Hematopoietic multipotent progenitor cell treated with erythropoietin and hydrocortisone succinate and interleukin-3 and kit ligand, for 6 days (in vitro differentiated cells): ENCODE data around the gene TUT1.
A peak's percentile ranks its signal among the peaks of the same experiment; 100 is the strongest.
"Not testable (repeated sequence)": the region's sequence is repeated elsewhere in the genome, so short reads cannot be mapped to it uniquely, and the experiment has no call there.

Experiments
- DNase-seq: peaks from one replicate; pipeline ENCODE4 v3.0.0-alpha.2; 2015

The TUT1 gene

GRCh38 chr11:62604460-62605120 is 13.3 kb upstream of the TUT1 start:
- no peak for DNase-seq

GRCh38 chr11:62603776-62604299 is 12.5 kb upstream of the TUT1 start:
- no peak for DNase-seq

- DNase-seq, result no peak
Observed at GRCh38 chr11:62603072-62603408, 11.7 kb upstream of the TUT1 start.

- DNase-seq, result no peak
Observed at GRCh38 chr11:62602141-62603071, 11.1 kb upstream of the TUT1 start.

GRCh38 chr11:62601372-62602140 is 10.2 kb upstream of the TUT1 start, which contains the start of gene MTA2:
TSS of gene MTA2 (minus strand) at chr11:62601865. CDS start at chr11:62601450, 415 bp downstream.
- DNase-seq, result peak; percentile 99

- peak; percentile 54 for DNase-seq
Observed at GRCh38 chr11:62601122-62601371, 9.7 kb upstream of the TUT1 start.

GRCh38 chr11:62600367-62601121 is 9.2 kb upstream of the TUT1 start:
- peak; percentile 46 for DNase-seq

- DNase-seq, result peak; percentile 41
Observed at GRCh38 chr11:62599901-62600300, 8.6 kb upstream of the TUT1 start.

GRCh38 chr11:62599069-62599696 is 7.9 kb upstream of the TUT1 start:
- peak; percentile 100 for DNase-seq

- no peak for DNase-seq
Observed at GRCh38 chr11:62595124-62595523, 3.8 kb upstream of the TUT1 start.

GRCh38 chr11:62593434-62594044 is 2.2 kb upstream of the TUT1 start:
- peak; percentile 96 for DNase-seq

- no peak for DNase-seq
Observed at GRCh38 chr11:62592989-62593421, 1.7 kb upstream of the TUT1 start.

- DNase-seq, result peak; percentile 71
Observed at GRCh38 chr11:62592146-62592815, 958 bp upstream of the TUT1 start.

- DNase-seq, result peak; percentile 66
Observed at GRCh38 chr11:62588966-62589637, 2.2 kb downstream of the TUT1 start.

GRCh38 chr11:62585356-62585755 is 6.0 kb downstream of the TUT1 start:
- not testable (repeated sequence) for DNase-seq

GRCh38 chr11:62581735-62582134 is 9.6 kb downstream of the TUT1 start:
- not testable (repeated sequence) for DNase-seq

- no peak for DNase-seq
Observed at GRCh38 chr11:62580959-62581715, 10.2 kb downstream of the TUT1 start.

GRCh38 chr11:62579252-62579651 is 12.1 kb downstream of the TUT1 start:
- DNase-seq, result no peak

- DNase-seq, result no peak
Observed at GRCh38 chr11:62578541-62578940, 12.8 kb downstream of the TUT1 start.
